ENCODE results near the gene PUDP. TPM values are rescaled to one million over a fixed set of nuclear protein-coding genes. Genes with fewer than 3 reads are reported as not detected.

PUDP gene
- total and polyA plus RNA-seq, 4 donors: 5.3 to 9.4 (median 6.8) TPM

GRCh38 chrX:7082556-7082955 lies 65.4 kb downstream of the PUDP start:
- Histone ChIP-seq H3K9me3 (ENCODE audit: control insufficient read depth in 4 of 4, low read length in 3 of 4) (no peaks in the 10 kb centered on the region), H3K36me3 (ENCODE audit: control insufficient read depth in 4 of 4, insufficient read depth in 3 of 4, low read depth in 1 of 4, low read length in 3 of 4) (peaks cover 0 to 9% (median 2%) of the 10 kb centered on the region in 4 donors), H3K4me3 (ENCODE audit: low read depth in 1 of 3, low read length in 3 of 3) (no peak overlapping the region), H3K27ac (ENCODE audit: low read depth in 1 of 2, low read length in 2 of 2) (no peak overlapping the region), H3K27me3 (ENCODE audit: control insufficient read depth in 4 of 4, insufficient read depth in 4 of 4, low read length in 3 of 4) (no peaks in the 10 kb centered on the region), H3K9ac (ENCODE audit: low read depth in 1 of 2, low read length in 2 of 2) (no peak overlapping the region), H3K4me1 (ENCODE audit: control insufficient read depth in 4 of 4, insufficient read depth in 4 of 4, low read length in 3 of 4) (peaks cover 0 to 7% (median 3%) of the 10 kb centered on the region in 4 donors)
- no peak for DNase-seq (ENCODE audit: low spot score)
- TF ChIP-seq MAX (IDR thresholded peaks at IDR 0.05) (no peak), RAD21 (IDR thresholded peaks at IDR 0.05) (no peak), TAF1 (conservative IDR thresholded peaks at IDR 0.05) (no peak), HNF4A (conservative IDR thresholded peaks at IDR 0.05) (no peak), SP1 (IDR thresholded peaks at IDR 0.05) (no peak), REST (IDR thresholded peaks at IDR 0.05) (no peak), EGR1 (IDR thresholded peaks at IDR 0.05; ENCODE audit: low read depth in 2 of 2) (no peak)
- WGBS: 82% methylated on average over 5 of the region's 5 CpGs

- WGBS: 84% methylated on average over 23 of the region's 23 CpGs
- Histone ChIP-seq H3K27me3 (ENCODE audit: control insufficient read depth in 4 of 4, insufficient read depth in 4 of 4, low read length in 3 of 4) (no peaks in the 10 kb centered on the region), H3K9me3 (ENCODE audit: control insufficient read depth in 4 of 4, low read length in 3 of 4) (no peaks in the 10 kb centered on the region), H3K4me1 (ENCODE audit: control insufficient read depth in 4 of 4, insufficient read depth in 4 of 4, low read length in 3 of 4) (peaks cover 2 to 29% (median 20%) of the 10 kb centered on the region in 4 donors), H3K36me3 (ENCODE audit: control insufficient read depth in 4 of 4, insufficient read depth in 3 of 4, low read depth in 1 of 4, low read length in 3 of 4) (peaks cover 0 to 2% (median 0%) of the 10 kb centered on the region in 4 donors), H3K9ac (ENCODE audit: low read depth in 1 of 2, low read length in 2 of 2) (no peak overlapping the region), H3K4me3 (ENCODE audit: low read depth in 1 of 3, low read length in 3 of 3) (no peak overlapping the region), H3K27ac (ENCODE audit: low read depth in 1 of 2, low read length in 2 of 2) (no peak overlapping the region)
- no peak for DNase-seq (ENCODE audit: low spot score)
- TF ChIP-seq YY1 (IDR thresholded peaks at IDR 0.05) (no peak), ZBTB33 (IDR thresholded peaks at IDR 0.05) (no peak), HNF4A (conservative IDR thresholded peaks at IDR 0.05) (no peak), RAD21 (IDR thresholded peaks at IDR 0.05) (no peak), TAF1 (conservative IDR thresholded peaks at IDR 0.05) (no peak), RXRA (IDR thresholded peaks at IDR 0.05) (no peak), JUND (IDR thresholded peaks at IDR 0.05) (no peak), EGR1 (IDR thresholded peaks at IDR 0.05; ENCODE audit: low read depth in 2 of 2) (no peak), NR2F2 (IDR thresholded peaks at IDR 0.05) (no peak), CTCF (IDR thresholded peaks at IDR 0.05; ENCODE audit: low read depth, low read length, missing input control) (no peak), MAX (IDR thresholded peaks at IDR 0.05) (no peak), FOXA1 (IDR thresholded peaks at IDR 0.05) (no peak), SP1 (IDR thresholded peaks at IDR 0.05) (no peak), REST (IDR thresholded peaks at IDR 0.05) (no peak), GABPA (IDR thresholded peaks at IDR 0.05 in 1 of 2, conservative IDR thresholded peaks at IDR 0.05 in 1 of 2) (no peak), FOXA2 (IDR thresholded peaks at IDR 0.05) (no peak), ATF3 (IDR thresholded peaks at IDR 0.05) (no peak)
These were observed 70.4 kb downstream of the PUDP start for GRCh38 chrX:7077241-7078230.

Measured in liver (tissue), 9 donors.